ENCODE data around the gene TMEM269.

Gene TMEM269

GRCh38 chr1:42784547-42784945 is 245 bp upstream of the TMEM269 start:
- TF ChIP-seq CTCF (IDR thresholded peaks at IDR 0.05): no peak

- TF ChIP-seq CTCF (IDR thresholded peaks at IDR 0.05): no peak
These were observed 1.3 kb downstream of the TMEM269 start for GRCh38 chr1:42786097-42786496.

- no peak for TF ChIP-seq CTCF (IDR thresholded peaks at IDR 0.05)
These were observed 3.2 kb downstream of the TMEM269 start for GRCh38 chr1:42788021-42788420.

- TF ChIP-seq CTCF (IDR thresholded peaks at IDR 0.05): no peak
These were observed 9.0 kb downstream of the TMEM269 start for GRCh38 chr1:42793824-42794223.

GRCh38 chr1:42797414-42797813 is 12.6 kb downstream of the TMEM269 start:
- no peak for TF ChIP-seq CTCF (IDR thresholded peaks at IDR 0.05)

GRCh38 chr1:42797979-42798378 is 13.2 kb downstream of the TMEM269 start:
- no peak for TF ChIP-seq CTCF (IDR thresholded peaks at IDR 0.05)

GRCh38 chr1:42801832-42802473 is 17.2 kb downstream of the TMEM269 start:
- TF ChIP-seq CTCF (IDR thresholded peaks at IDR 0.05): no peak

- TF ChIP-seq CTCF (IDR thresholded peaks at IDR 0.05): no peak
These were observed 21.4 kb downstream of the TMEM269 start for GRCh38 chr1:42806171-42806570.
